ENCODE results near the gene ARHGAP6. TPM values are rescaled to one million over a fixed set of nuclear protein-coding genes. Genes with fewer than 3 reads are reported as not detected.

ARHGAP6 gene
- total RNA-seq, 1 experiment from 2014 or later, result 0.50 TPM

- Histone ChIP-seq H3K27me3 (replicated peaks; ENCODE audit: control insufficient read depth, insufficient read depth, low read length) (no peaks in the 10 kb centered on the region), H3K4me1 (no peaks in the 10 kb centered on the region), H3K9me3 (no peaks in the 10 kb centered on the region), H3K4me3 (ENCODE audit: low read depth, low read length) (no peak overlapping the region), H3K36me3 (ENCODE audit: control insufficient read depth, insufficient read depth, low read length) (no peaks in the 10 kb centered on the region)
- ChIA-PET CTCF (no interaction called here), POLR2A (no interaction called here)
- DNase-seq, result no peak
- intact Hi-C loops (cut with micrococcal nuclease; ENCODE audit: unreplicated experiment), result no loop called here
- Mint-ChIP-seq H3K4me1 (ENCODE audit: low read depth, unreplicated experiment) (no peaks in the 10 kb centered on the region), H3K27ac (ENCODE audit: unreplicated experiment) (no peak overlapping the region), H3K9me3 (ENCODE audit: unreplicated experiment) (no peaks in the 10 kb centered on the region), H3K4me3 (ENCODE audit: unreplicated experiment) (no peak overlapping the region), H3K36me3 (ENCODE audit: insufficient read depth, unreplicated experiment) (no peaks in the 10 kb centered on the region), H3K27me3 (ENCODE audit: insufficient read depth, unreplicated experiment) (peaks cover 3% of the 10 kb centered on the region)
- TF ChIP-seq, protein P1, sequence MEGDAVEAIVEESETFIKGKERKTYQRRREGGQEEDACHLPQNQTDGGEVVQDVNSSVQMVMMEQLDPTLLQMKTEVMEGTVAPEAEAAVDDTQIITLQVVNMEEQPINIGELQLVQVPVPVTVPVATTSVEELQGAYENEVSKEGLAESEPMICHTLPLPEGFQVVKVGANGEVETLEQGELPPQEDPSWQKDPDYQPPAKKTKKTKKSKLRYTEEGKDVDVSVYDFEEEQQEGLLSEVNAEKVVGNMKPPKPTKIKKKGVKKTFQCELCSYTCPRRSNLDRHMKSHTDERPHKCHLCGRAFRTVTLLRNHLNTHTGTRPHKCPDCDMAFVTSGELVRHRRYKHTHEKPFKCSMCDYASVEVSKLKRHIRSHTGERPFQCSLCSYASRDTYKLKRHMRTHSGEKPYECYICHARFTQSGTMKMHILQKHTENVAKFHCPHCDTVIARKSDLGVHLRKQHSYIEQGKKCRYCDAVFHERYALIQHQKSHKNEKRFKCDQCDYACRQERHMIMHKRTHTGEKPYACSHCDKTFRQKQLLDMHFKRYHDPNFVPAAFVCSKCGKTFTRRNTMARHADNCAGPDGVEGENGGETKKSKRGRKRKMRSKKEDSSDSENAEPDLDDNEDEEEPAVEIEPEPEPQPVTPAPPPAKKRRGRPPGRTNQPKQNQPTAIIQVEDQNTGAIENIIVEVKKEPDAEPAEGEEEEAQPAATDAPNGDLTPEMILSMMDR (IDR thresholded peaks at IDR 0.05; ENCODE audit: insufficient read depth in 1 of 2, low read depth in 1 of 2, low read length in 1 of 2, severe bottlenecking in 1 of 2, unreplicated experiment in 1 of 2), result no peak
- BruUV-seq (replicated peaks), result no TSS peak
These were observed 38.1 kb upstream of the ARHGAP6 start for GRCh38 chrX:11703855-11704254.

DNA sequence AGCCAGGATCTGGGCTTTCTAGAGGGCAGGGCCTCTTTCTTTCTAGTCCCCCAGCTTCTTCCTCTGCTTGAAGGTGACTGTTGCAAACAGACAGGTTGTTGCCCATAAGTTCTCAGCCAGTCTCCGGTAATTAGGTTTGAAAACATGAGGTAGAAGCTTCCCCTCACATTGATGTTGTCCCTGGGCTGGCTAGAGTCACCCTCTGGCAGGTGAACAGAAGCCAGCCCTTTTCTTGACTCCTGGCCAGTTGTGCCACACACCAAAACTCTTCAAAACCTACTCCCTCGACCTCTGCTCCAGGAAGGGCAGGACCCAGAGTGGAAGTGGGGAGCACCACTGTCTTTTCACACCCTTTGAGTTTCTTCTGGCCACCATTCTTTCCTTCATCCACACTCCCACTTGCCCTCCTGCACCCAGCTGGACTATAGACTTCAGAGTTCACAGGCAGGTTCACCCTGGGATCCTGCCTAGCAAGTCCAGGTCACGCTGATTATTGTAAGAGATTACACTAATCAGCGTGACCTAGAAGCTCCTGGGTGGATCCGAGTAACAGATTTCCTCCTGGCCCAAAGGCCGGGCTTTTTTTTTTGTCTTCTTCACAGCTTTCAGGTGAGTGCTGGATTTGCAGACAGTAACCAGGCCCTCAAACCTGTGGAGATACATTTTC, 37.4 kb upstream of the ARHGAP6 start:
- H3K27me3 ChIP-seq (replicated peaks; ENCODE audit: control insufficient read depth, insufficient read depth, low read length), result no peaks in the 10 kb centered on the region
- DNase-seq, result no peak
- H3K9me3 Mint-ChIP-seq (ENCODE audit: unreplicated experiment), result no peaks in the 10 kb centered on the region
- H3K4me3 Mint-ChIP-seq (ENCODE audit: unreplicated experiment), result no peak overlapping the region
- BruUV-seq (replicated peaks), result no TSS peak
- TF ChIP-seq, protein P1 (IDR thresholded peaks at IDR 0.05; ENCODE audit: insufficient read depth in 1 of 2, low read depth in 1 of 2, low read length in 1 of 2, severe bottlenecking in 1 of 2, unreplicated experiment in 1 of 2), result no peak
- CTCF ChIA-PET, result no interaction called here
- H3K27me3 Mint-ChIP-seq (ENCODE audit: insufficient read depth, unreplicated experiment), result peaks cover 3% of the 10 kb centered on the region
- no peaks in the 10 kb centered on the region for H3K9me3 ChIP-seq
- no peaks in the 10 kb centered on the region for H3K4me1 ChIP-seq
- intact Hi-C loops (cut with micrococcal nuclease; ENCODE audit: unreplicated experiment), result no loop called here
- no peak overlapping the region for H3K4me3 ChIP-seq (ENCODE audit: low read depth, low read length)
- H3K4me1 Mint-ChIP-seq (ENCODE audit: low read depth, unreplicated experiment), result no peaks in the 10 kb centered on the region
- no peak overlapping the region for H3K27ac Mint-ChIP-seq (ENCODE audit: unreplicated experiment)
- H3K36me3 Mint-ChIP-seq (ENCODE audit: insufficient read depth, unreplicated experiment), result no peaks in the 10 kb centered on the region
- POLR2A ChIA-PET, result no interaction called here
- no peaks in the 10 kb centered on the region for H3K36me3 ChIP-seq (ENCODE audit: control insufficient read depth, insufficient read depth, low read length)

- no peaks in the 10 kb centered on the region for H3K36me3 ChIP-seq (ENCODE audit: control insufficient read depth, insufficient read depth, low read length)
- Mint-ChIP-seq H3K4me3 (ENCODE audit: unreplicated experiment) (no peak overlapping the region), H3K27me3 (ENCODE audit: insufficient read depth, unreplicated experiment) (peaks cover 3% of the 10 kb centered on the region), H3K36me3 (ENCODE audit: insufficient read depth, unreplicated experiment) (no peaks in the 10 kb centered on the region), H3K9me3 (ENCODE audit: unreplicated experiment) (no peaks in the 10 kb centered on the region), H3K27ac (ENCODE audit: unreplicated experiment) (no peak overlapping the region), H3K4me1 (ENCODE audit: low read depth, unreplicated experiment) (no peaks in the 10 kb centered on the region)
- H3K27me3 ChIP-seq (replicated peaks; ENCODE audit: control insufficient read depth, insufficient read depth, low read length), result no peaks in the 10 kb centered on the region
- ChIA-PET CTCF (no interaction called here), POLR2A (no interaction called here)
- intact Hi-C loops (cut with micrococcal nuclease; ENCODE audit: unreplicated experiment), result no loop called here
- H3K9me3 ChIP-seq, result no peaks in the 10 kb centered on the region
- H3K4me3 ChIP-seq (ENCODE audit: low read depth, low read length), result no peak overlapping the region
- TF ChIP-seq, protein P1 (IDR thresholded peaks at IDR 0.05; ENCODE audit: insufficient read depth in 1 of 2, low read depth in 1 of 2, low read length in 1 of 2, severe bottlenecking in 1 of 2, unreplicated experiment in 1 of 2), result no peak
- DNase-seq, result no peak
- H3K4me1 ChIP-seq, result no peaks in the 10 kb centered on the region
- no TSS peak for BruUV-seq (replicated peaks)
These were observed 36.7 kb upstream of the ARHGAP6 start for GRCh38 chrX:11702420-11702819.
